K562 (cell line): ENCODE data around the gene MYB. TPM values are rescaled to one million over a fixed set of nuclear protein-coding genes. Genes with fewer than 3 reads are reported as not detected.

ENCODE experiments used
- CEBPG ChIP-seq, 3 experiments: fragments of 200-800 bp in 1 of 3; sonication (Bioruptor generic) in 1 of 3; sonication (generic) in 1 of 3; formaldehyde crosslinking in 1 of 3; IDR thresholded peaks in 2 of 3; conservative IDR thresholded peaks in 1 of 3; 2 replicates each; pipeline versions ENCODE4 v1.6.1 to v1.8.0; 2016 to 2022; ENCODE audit warnings: missing compliant biosample characterization in 2 of 3, missing genetic modification characterization in 2 of 3, mild to moderate bottlenecking in 1 of 3, missing genetic modification reagents in 1 of 3
- CTBP1 ChIP-seq: fragments of 450-650 bp; IDR thresholded peaks from 2 replicates; pipeline ENCODE4 v1.6.1; 2016; ENCODE audit warnings: borderline replicate concordance
- CTCFL ChIP-seq: IDR thresholded peaks from 2 replicates; pipeline ENCODE4 v1.6.1; 2011; ENCODE audit warnings: borderline replicate concordance, low read depth, mild to moderate bottlenecking, moderate library complexity, low read length; ENCODE audit not compliant: insufficient read depth, poor library complexity, severe bottlenecking
- DPF2 ChIP-seq: fragments of 450-650 bp; IDR thresholded peaks from 2 replicates; pipeline ENCODE4 v1.6.1; 2016
- FOXA3 ChIP-seq, 2 experiments: fragments of 450-650 bp in 1 of 2; sonication (generic) in 1 of 2; formaldehyde crosslinking; IDR thresholded peaks in 1 of 2; conservative IDR thresholded peaks in 1 of 2; 2 replicates each; pipeline versions ENCODE4 v1.4.0 to v1.8.0; 2020 to 2022; ENCODE audit warnings: mild to moderate bottlenecking in 2 of 2, missing genetic modification reagents in 1 of 2
- GATA2 ChIP-seq: sonication (generic); formaldehyde crosslinking; IDR thresholded peaks from 2 replicates; pipeline ENCODE4 v1.4.0; 2020; ENCODE audit warnings: mild to moderate bottlenecking, missing genetic modification reagents
- MAZ ChIP-seq, 2 experiments: fragments of 450-650 bp in 1 of 2; sonication (generic) in 1 of 2; formaldehyde crosslinking; IDR thresholded peaks in 1 of 2; conservative IDR thresholded peaks in 1 of 2; 2 replicates each; pipeline versions ENCODE4 v1.4.0 to v1.5.0; 2020; ENCODE audit warnings: mild to moderate bottlenecking in 1 of 2, missing genetic modification reagents in 1 of 2
- ZNF444 ChIP-seq: fragments of 250-450 bp; sonication (Bioruptor Pico); IDR thresholded peaks from 2 replicates; pipeline ENCODE4 v1.4.0; 2020; ENCODE audit warnings: mild to moderate bottlenecking, moderate library complexity
- ZNF780A ChIP-seq: fragments of 250-450 bp; sonication (Bioruptor Pico); IDR thresholded peaks from 2 replicates; pipeline ENCODE4 v1.5.0; 2021; ENCODE audit warnings: mild to moderate bottlenecking
- polyA plus RNA-seq, 8 experiments: library from polyadenylated mRNA; depleted of rRNA in 4 of 8; stranded (reverse) in 5 of 8; unstranded in 3 of 8; fragments of >200 nt; fragmentation: Nextera tagmentation in 2 of 8; fragmentation: Illumina TruSeq in 1 of 8; extraction: Ambion mirVana in 2 of 8; extraction: Trizol in 1 of 8; gene quantifications; 2 replicates each; pipeline versions ENCODE4 v1.2.1 to v1.2.3, GENCODE V29; 2011 to 2014; ENCODE audit warnings: inconsistent platforms in 1 of 8, missing spikeins in 1 of 8
- total RNA-seq, 7 experiments: library from RNA; depleted of rRNA in 6 of 7; stranded (reverse); fragments of >200 nt in 6 of 7; fragmentation: Illumina TruSeq in 2 of 7; extraction: Trizol in 2 of 7; gene quantifications; 2 replicates each; pipeline versions ENCODE4 v1.2.1 to v1.2.3, GENCODE V29; 2011 to 2021; ENCODE audit warnings: low replicate concordance in 1 of 7
- TF ChIP-seq, protein P1 (sequence below), 2 experiments: fragments of 450-650 bp; IDR thresholded peaks; 2 replicates each; pipeline ENCODE4 v1.6.1; 2016; ENCODE audit warnings: mild to moderate bottlenecking in 2 of 2, borderline replicate concordance in 1 of 2, low read depth in 1 of 2, moderate library complexity in 1 of 2
- TF ChIP-seq, protein P2 (sequence below): fragments of 450-650 bp; IDR thresholded peaks from 2 replicates; pipeline ENCODE4 v1.6.1; 2018; ENCODE audit not compliant: partially characterized antibody

The MYB gene
- total and polyA plus RNA-seq, 9 of the 15 experiments (the other 6 are each of a cell fraction or from before 2014, with no cell fraction given) = 35.8 to 218 (median 140) TPM

DNA sequence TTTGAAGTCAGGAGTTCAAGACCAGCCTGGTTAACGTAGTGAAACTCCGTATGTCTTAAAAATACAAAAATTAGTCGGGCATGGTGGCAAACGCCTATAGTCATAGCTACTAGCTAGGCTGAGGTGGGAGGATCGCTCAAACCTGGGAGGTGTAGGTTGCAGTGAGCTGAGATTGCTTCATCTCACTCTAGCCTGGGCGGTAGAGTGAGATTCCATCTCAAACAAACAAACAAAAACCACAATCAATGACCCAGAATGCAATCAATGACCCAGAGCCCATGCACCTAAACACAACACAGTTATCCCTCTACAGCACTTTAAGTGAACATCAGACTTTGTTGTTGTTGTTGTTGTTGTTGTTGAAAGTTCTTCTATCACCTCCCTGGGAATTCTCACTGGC is 77.9 kb downstream of the MYB start (continued):
- peak in 1 of 2 experiments; percentile 65; a peak in 2 of 4 replicates for TF ChIP-seq FOXA3 (CRISPR knock-in tag; conservative IDR thresholded peaks at IDR 0.05 in 1 of 2, IDR thresholded peaks at IDR 0.05 in 1 of 2)
- TF ChIP-seq GATA2 = no peak
- TF ChIP-seq ZNF780A (CRISPR knock-in tag) = no peak
- TF ChIP-seq ZNF444 (CRISPR knock-in tag) = no peak
- TF ChIP-seq, protein P1, sequence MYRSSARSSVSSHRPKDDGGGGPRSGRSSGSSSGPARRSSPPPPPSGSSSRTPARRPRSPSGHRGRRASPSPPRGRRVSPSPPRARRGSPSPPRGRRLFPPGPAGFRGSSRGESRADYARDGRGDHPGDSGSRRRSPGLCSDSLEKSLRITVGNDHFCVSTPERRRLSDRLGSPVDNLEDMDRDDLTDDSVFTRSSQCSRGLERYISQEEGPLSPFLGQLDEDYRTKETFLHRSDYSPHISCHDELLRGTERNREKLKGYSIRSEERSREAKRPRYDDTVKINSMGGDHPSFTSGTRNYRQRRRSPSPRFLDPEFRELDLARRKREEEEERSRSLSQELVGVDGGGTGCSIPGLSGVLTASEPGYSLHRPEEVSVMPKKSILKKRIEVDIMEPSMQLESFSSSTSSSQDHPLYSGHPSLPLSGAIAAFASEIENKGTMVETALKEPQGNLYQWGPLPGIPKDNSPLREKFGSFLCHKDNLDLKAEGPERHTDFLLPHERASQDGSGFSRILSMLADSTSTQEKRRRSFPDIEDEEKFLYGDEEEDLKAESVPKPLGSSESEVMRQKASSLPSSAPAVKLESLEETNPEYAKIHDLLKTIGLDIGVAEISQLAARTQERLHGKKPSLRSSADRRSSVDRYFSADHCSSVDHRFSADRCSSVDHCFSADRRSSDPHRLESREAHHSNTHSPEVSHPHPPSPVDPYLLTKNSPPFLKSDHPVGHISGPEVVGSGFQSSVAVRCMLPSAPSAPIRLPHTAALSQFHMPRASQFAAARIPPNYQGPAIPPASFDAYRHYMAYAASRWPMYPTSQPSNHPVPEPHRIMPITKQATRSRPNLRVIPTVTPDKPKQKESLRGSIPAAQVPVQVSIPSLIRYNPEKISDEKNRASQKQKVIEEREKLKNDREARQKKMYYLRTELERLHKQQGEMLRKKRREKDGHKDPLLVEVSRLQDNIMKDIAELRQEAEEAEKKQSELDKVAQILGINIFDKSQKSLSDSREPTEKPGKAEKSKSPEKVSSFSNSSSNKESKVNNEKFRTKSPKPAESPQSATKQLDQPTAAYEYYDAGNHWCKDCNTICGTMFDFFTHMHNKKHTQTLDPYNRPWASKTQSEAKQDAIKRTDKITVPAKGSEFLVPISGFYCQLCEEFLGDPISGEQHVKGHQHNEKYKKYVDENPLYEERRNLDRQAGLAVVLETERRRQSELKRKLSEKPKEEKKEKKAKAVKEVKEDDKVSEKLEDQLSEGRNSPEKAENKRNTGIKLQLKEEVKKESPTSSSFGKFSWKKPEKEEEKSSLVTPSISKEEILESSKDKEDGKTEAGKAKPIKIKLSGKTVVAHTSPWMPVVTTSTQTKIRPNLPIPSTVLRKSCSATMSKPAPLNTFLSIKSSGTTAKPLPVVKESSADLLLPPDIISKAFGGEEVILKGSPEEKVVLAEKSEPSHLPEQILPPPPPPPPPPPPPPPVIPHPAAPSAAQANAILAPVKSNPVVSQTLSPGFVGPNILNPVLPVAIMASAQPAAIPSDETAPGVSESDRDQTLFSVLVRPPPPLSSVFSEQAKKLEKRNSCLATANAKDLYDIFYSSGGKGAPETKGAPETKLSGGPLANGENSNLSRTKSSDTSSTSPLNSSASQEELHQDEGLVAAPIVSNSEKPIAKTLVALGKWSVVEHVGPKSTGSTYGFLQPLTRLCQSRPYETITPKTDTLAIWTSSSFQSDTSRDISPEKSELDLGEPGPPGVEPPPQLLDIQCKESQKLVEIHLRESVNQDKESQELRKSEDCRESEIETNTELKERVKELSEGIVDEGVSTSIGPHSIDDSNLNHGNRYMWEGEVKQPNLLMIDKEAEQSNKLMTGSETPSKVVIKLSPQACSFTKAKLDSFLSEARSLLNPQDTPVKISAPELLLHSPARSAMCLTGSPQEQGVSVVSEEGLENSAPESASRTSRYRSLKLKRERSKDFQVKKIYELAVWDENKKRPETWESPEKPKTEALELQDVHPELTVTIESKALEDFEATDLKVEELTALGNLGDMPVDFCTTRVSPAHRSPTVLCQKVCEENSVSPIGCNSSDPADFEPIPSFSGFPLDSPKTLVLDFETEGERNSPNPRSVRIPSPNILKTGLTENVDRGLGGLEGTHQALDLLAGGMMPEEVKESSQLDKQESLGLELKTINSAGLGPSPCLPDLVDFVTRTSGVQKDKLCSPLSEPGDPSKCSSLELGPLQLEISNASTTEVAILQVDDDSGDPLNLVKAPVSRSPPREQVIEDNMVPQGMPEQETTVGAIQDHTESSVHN (IDR thresholded peaks at IDR 0.05; ENCODE audit: borderline replicate concordance in 1 of 2, low read depth in 1 of 2) = no peak
- TF ChIP-seq CTCFL = no peak
- 0 out of 2 replicates have a peak, but pooled peaks have one; percentile 14 for TF ChIP-seq DPF2
- TF ChIP-seq CTBP1 = peak; percentile 41; the same call in 1 of the 2 replicates
- no peak; the same call in 1 of the 2 replicates for TF ChIP-seq CEBPG (CRISPR knock-in tag; IDR thresholded peaks at IDR 0.05)
- TF ChIP-seq CEBPG (tag; conservative IDR thresholded peaks at IDR 0.05 in 1 of 2, IDR thresholded peaks at IDR 0.05 in 1 of 2) = peak; percentile 81 to 89
- TF ChIP-seq MAZ (CRISPR knock-in tag; conservative IDR thresholded peaks at IDR 0.05 in 1 of 2, IDR thresholded peaks at IDR 0.05 in 1 of 2) = no peak
- TF ChIP-seq, protein P2, sequence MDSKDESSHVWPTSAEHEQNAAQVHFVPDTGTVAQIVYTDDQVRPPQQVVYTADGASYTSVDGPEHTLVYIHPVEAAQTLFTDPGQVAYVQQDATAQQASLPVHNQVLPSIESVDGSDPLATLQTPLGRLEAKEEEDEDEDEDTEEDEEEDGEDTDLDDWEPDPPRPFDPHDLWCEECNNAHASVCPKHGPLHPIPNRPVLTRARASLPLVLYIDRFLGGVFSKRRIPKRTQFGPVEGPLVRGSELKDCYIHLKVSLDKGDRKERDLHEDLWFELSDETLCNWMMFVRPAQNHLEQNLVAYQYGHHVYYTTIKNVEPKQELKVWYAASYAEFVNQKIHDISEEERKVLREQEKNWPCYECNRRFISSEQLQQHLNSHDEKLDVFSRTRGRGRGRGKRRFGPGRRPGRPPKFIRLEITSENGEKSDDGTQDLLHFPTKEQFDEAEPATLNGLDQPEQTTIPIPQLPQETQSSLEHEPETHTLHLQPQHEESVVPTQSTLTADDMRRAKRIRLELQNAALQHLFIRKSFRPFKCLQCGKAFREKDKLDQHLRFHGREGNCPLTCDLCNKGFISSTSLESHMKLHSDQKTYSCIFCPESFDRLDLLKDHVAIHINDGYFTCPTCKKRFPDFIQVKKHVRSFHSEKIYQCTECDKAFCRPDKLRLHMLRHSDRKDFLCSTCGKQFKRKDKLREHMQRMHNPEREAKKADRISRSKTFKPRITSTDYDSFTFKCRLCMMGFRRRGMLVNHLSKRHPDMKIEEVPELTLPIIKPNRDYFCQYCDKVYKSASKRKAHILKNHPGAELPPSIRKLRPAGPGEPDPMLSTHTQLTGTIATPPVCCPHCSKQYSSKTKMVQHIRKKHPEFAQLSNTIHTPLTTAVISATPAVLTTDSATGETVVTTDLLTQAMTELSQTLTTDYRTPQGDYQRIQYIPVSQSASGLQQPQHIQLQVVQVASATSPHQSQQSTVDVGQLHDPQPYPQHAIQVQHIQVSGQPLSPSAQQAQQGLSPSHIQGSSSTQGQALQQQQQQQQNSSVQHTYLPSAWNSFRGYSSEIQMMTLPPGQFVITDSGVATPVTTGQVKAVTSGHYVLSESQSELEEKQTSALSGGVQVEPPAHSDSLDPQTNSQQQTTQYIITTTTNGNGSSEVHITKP = no peak
